Spleen (tissue), 11 donors: ENCODE results near the gene STRADA. TPM values are rescaled to one million over a fixed set of nuclear protein-coding genes. Genes with fewer than 3 reads are reported as not detected.

ENCODE experiments used
- DNase-seq: peaks from one replicate; pipeline ENCODE4 v3.0.0-alpha.2; 2020
- H3K27ac ChIP-seq, 8 donors: fragments of 200-600 bp; sonication (generic) in 7 of 8; 1 replicate in 4 of 8; 2 replicates in 4 of 8; pipeline versions ENCODE4 v1.5.0 to v1.8.0; 2016 to 2021; ENCODE audit warnings: inconsistent platforms in 4 of 8, mild to moderate bottlenecking in 4 of 8, moderate library complexity in 1 of 8
- H3K27me3 ChIP-seq, 7 donors: fragments of 200-600 bp; sonication (generic) in 6 of 7; replicated peaks in 1 of 7; 1 replicate in 4 of 7; 2 replicates in 3 of 7; pipeline versions ENCODE4 v1.5.0 to v1.8.0; 2016 to 2021; ENCODE audit warnings: inconsistent platforms in 3 of 7, mild to moderate bottlenecking in 1 of 7
- H3K36me3 ChIP-seq, 6 donors: fragments of 200-600 bp; sonication (generic) in 5 of 6; 1 replicate in 4 of 6; 2 replicates in 2 of 6; pipeline versions ENCODE4 v1.5.0 to v1.8.0; 2016 to 2021; ENCODE audit warnings: inconsistent platforms in 2 of 6
- H3K4me1 ChIP-seq, 6 donors: fragments of 200-600 bp; sonication (generic) in 5 of 6; 1 replicate in 3 of 6; 2 replicates in 3 of 6; pipeline versions ENCODE4 v1.5.0 to v1.8.0; 2016 to 2021; ENCODE audit warnings: inconsistent platforms in 3 of 6
- H3K4me3 ChIP-seq, 8 donors: fragments of 200-600 bp; sonication (generic) in 7 of 8; 1 replicate in 4 of 8; 2 replicates in 4 of 8; pipeline versions ENCODE4 v1.5.0 to v1.8.0; 2016 to 2021; ENCODE audit warnings: inconsistent platforms in 4 of 8, mild to moderate bottlenecking in 4 of 8, moderate library complexity in 2 of 8
- H3K9me3 ChIP-seq, 8 donors: fragments of 200-600 bp; sonication (generic) in 7 of 8; 1 replicate in 4 of 8; 2 replicates in 4 of 8; pipeline versions ENCODE4 v1.5.0 to v1.8.0; 2016 to 2021; ENCODE audit warnings: inconsistent platforms in 4 of 8
- POLR2A ChIP-seq, 3 donors: fragments of 450-650 bp; IDR thresholded peaks; one replicate each; pipeline ENCODE4 v1.5.1; 2017; ENCODE audit warnings: antibody characterized with exemption in 3 of 3, mild to moderate bottlenecking in 1 of 3
- POLR2AphosphoS5 ChIP-seq, 3 donors: sonication (generic); formaldehyde crosslinking; IDR thresholded peaks; one replicate each; pipeline ENCODE4 v1.5.1; 2017; ENCODE audit warnings: antibody characterized with exemption in 3 of 3
- WGBS, 5 donors: extraction: QIAGEN DNeasy Blood & Tissue Kit in 3 of 5; methylation state at CpG; one replicate each; pipeline versions ENCODE4 v1.1.5 to v1.1.7; 2013 to 2018; 5-methylcytosine and 5-hydroxymethylcytosine counted together
- intact Hi-C: fragments of 100-400 bp; cut with DNase I; formaldehyde crosslinking; loops from one replicate; pipeline ENCODE4 v1.15.0; 2023; ENCODE audit warnings: low total_unique reads
- polyA plus RNA-seq, 3 donors: library from polyadenylated mRNA; stranded (reverse); fragments of 200-250 nt; gene quantifications; one replicate each; pipeline ENCODE4 v1.2.1, GENCODE V29; 2013
- total RNA-seq, 7 donors: library from RNA; depleted of rRNA in 3 of 7; stranded (reverse); fragments of >200 nt in 3 of 7; fragmentation: NEBNext Ultra II Directional in 4 of 7; extraction: Animal tissue kit (Norgen Biotek cat#: 25700) in 4 of 7; gene quantifications; one replicate each; pipeline versions ENCODE4 v1.1.0 to v1.2.1, GENCODE V29; 2016 to 2021
- TF ChIP-seq, protein P1 (sequence below), 11 experiments: fragments of 200-600 bp in 7 of 11; fragments of 450-650 bp in 4 of 11; sonication (generic) in 4 of 11; IDR thresholded peaks in 8 of 11; conservative IDR thresholded peaks in 3 of 11; 1 replicate in 7 of 11; 2 replicates in 4 of 11; pipeline versions ENCODE4 v1.4.0 to v1.8.0; 2016 to 2021; ENCODE audit warnings: antibody characterized with exemption in 11 of 11, inconsistent platforms in 4 of 11, mild to moderate bottlenecking in 1 of 11
- donor health status: healthy with polysubstance abuse.
- donor health status: DM: no; HTN: no; CAD: no; lungs with moderate emphysema.
- donor health status: DM: no; HTN: no; CAD: no.
- donor health status: Bipolar disorder and iron deficiency.
- donor health status: healthy.
- donor health status: DM: no; HTN: no; CAD: no.
- donor health status: DM: yes; HTN: yes; CAD: no.

STRADA gene
- total and polyA plus RNA-seq, 10 donors = 20.5 to 72.0 (median 49.6) TPM

DNA sequence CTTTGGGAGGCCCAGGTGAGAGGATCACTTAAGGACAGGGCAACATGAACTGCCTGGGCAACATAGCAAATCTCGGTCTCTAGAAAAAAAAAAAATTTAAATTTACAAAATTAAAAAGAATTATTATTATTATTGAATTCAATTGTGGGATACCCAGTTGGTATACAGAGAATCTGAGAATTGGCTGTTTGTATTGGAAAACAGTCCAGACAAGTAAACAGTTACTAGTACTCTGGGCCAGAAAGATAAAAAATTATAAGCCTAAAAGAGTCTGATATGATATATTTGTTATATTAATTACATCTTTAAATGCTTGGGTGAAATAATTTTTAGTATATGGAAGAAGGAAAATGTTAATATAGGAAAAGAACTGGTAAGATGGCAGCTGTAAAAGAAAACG is 16.8 kb upstream of the STRADA start:
- no peaks in the 10 kb centered on the region for H3K9me3 ChIP-seq
- H3K27ac ChIP-seq = no peak overlapping the region
- WGBS, 5 donors = 85 to 95% (median 91%) methylated on average over 2 of the region's 2 CpGs
- peaks cover 0 to 54% (median 21%) of the 10 kb centered on the region in 6 donors for H3K4me1 ChIP-seq
- H3K27me3 ChIP-seq = no peaks in the 10 kb centered on the region
- intact Hi-C loops = no loop called here
- no peak for TF ChIP-seq POLR2AphosphoS5 (IDR thresholded peaks at IDR 0.05)
- TF ChIP-seq POLR2A (IDR thresholded peaks at IDR 0.05) = no peak
- TF ChIP-seq, protein P1, sequence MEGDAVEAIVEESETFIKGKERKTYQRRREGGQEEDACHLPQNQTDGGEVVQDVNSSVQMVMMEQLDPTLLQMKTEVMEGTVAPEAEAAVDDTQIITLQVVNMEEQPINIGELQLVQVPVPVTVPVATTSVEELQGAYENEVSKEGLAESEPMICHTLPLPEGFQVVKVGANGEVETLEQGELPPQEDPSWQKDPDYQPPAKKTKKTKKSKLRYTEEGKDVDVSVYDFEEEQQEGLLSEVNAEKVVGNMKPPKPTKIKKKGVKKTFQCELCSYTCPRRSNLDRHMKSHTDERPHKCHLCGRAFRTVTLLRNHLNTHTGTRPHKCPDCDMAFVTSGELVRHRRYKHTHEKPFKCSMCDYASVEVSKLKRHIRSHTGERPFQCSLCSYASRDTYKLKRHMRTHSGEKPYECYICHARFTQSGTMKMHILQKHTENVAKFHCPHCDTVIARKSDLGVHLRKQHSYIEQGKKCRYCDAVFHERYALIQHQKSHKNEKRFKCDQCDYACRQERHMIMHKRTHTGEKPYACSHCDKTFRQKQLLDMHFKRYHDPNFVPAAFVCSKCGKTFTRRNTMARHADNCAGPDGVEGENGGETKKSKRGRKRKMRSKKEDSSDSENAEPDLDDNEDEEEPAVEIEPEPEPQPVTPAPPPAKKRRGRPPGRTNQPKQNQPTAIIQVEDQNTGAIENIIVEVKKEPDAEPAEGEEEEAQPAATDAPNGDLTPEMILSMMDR (IDR thresholded peaks at IDR 0.05 in 8 of 11, conservative IDR thresholded peaks at IDR 0.05 in 3 of 11) = no peak
- H3K4me3 ChIP-seq = no peak overlapping the region
- no peak for DNase-seq
- H3K36me3 ChIP-seq = peaks cover 3 to 97% (median 74%) of the 10 kb centered on the region in 6 donors

DNA sequence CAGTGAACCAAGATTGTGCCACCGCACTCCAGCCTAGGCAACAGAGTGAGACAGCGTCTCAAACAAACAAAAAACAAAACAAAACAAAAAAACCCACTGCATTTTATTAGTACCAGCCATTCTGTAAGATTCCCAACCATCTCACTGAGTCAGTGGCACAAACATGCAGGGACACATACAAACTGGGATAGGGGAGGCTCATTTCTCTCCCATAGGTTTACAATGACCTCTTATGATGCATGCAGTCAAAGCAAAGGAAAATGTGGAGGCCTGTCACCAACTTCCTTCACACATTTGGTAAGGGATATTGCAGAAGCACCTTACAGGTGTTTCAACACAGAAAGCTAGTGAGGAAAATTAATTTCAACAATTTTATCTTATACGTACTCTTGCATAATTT is 12.4 kb upstream of the STRADA start:
- peaks cover 0 to 99% (median 76%) of the 10 kb centered on the region in 6 donors for H3K36me3 ChIP-seq
- peak overlapping the region in 6 of 8 donors; percentile 35 to 79 (median 61) for H3K27ac ChIP-seq
- no peaks in the 10 kb centered on the region for H3K27me3 ChIP-seq
- DNase-seq = no peak
- H3K4me3 ChIP-seq = no peak overlapping the region
- peaks cover 0 to 48% (median 14%) of the 10 kb centered on the region in 6 donors for H3K4me1 ChIP-seq
- 62 to 90% (median 85%) methylated on average over 3 of the region's 3 CpGs for WGBS, 5 donors
- intact Hi-C loops = no loop called here
- H3K9me3 ChIP-seq = no peaks in the 10 kb centered on the region
- TF ChIP-seq, protein P1 (IDR thresholded peaks at IDR 0.05 in 8 of 11, conservative IDR thresholded peaks at IDR 0.05 in 3 of 11) = no peak
- TF ChIP-seq POLR2AphosphoS5 (IDR thresholded peaks at IDR 0.05) (no peak), POLR2A (IDR thresholded peaks at IDR 0.05) (no peak)

DNA sequence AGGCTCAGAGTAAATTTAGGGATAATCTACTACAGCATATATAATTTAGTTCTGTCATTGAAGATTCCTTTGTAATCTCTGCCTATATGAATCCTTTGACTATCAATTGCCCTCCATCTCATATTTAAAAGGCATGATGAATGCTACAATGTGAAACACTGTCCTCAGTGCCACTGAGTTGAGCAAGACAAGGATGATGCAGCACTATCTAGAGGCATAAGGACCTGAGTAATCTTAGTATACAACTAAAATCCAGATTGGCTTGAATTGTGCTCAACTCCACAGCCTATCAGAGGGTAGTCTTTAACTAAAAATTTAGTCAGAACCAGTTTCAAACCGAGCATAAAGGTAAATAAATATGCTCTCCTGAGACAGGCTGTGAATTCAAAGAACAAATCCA is 11.6 kb upstream of the STRADA start:
- H3K27ac ChIP-seq = peak overlapping the region in 7 of 8 donors; percentile 18 to 79 (median 58)
- TF ChIP-seq, protein P1 (IDR thresholded peaks at IDR 0.05 in 8 of 11, conservative IDR thresholded peaks at IDR 0.05 in 3 of 11) = no peak
- TF ChIP-seq POLR2AphosphoS5 (IDR thresholded peaks at IDR 0.05) (no peak), POLR2A (IDR thresholded peaks at IDR 0.05) (no peak)

DNA sequence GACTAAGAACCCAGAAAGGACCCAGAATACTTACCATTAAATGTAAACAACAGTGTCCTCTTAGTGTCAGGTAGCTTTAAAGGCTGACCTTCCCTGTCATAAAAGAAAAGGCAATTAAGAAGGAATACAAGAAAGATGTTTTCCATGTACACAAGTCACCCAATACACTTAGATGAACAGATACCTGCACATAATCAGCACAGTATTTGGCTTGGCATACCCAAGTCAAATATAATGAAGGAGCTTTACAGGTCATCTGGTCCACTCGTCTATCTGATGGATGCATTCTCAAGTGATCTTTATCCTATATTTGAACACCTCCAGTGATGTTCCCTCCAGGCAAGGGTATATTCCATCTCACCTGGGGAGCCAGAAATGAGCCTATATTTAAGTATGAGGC is 11.1 kb upstream of the STRADA start:
- peak overlapping the region in 4 of 8 donors; percentile 39 to 79 (median 66) for H3K27ac ChIP-seq
- H3K27me3 ChIP-seq = no peaks in the 10 kb centered on the region
- no peaks in the 10 kb centered on the region for H3K9me3 ChIP-seq
- H3K4me3 ChIP-seq = no peak overlapping the region
- intact Hi-C loops = no loop called here
- peaks cover 0 to 99% (median 81%) of the 10 kb centered on the region in 6 donors for H3K36me3 ChIP-seq
- peaks cover 0 to 49% (median 14%) of the 10 kb centered on the region in 6 donors for H3K4me1 ChIP-seq
- no peak for DNase-seq
- 89 to 100% (median 91%) methylated on average over 1 of the region's 1 CpG for WGBS, 5 donors
- TF ChIP-seq, protein P1 (IDR thresholded peaks at IDR 0.05 in 8 of 11, conservative IDR thresholded peaks at IDR 0.05 in 3 of 11) = no peak
- TF ChIP-seq POLR2AphosphoS5 (IDR thresholded peaks at IDR 0.05) = no peak
- no peak for TF ChIP-seq POLR2A (IDR thresholded peaks at IDR 0.05)

More for the DNA sequence above, 11.6 kb upstream of the STRADA start:
- H3K9me3 ChIP-seq = no peaks in the 10 kb centered on the region
- no peak overlapping the region for H3K4me3 ChIP-seq
- intact Hi-C loops = no loop called here
- H3K27me3 ChIP-seq = no peaks in the 10 kb centered on the region
- 75 to 96% (median 89%) methylated on average over 1 of the region's 1 CpG for WGBS, 5 donors
- peaks cover 0 to 48% (median 14%) of the 10 kb centered on the region in 6 donors for H3K4me1 ChIP-seq
- DNase-seq = no peak
- H3K36me3 ChIP-seq = peaks cover 0 to 99% (median 79%) of the 10 kb centered on the region in 6 donors
